ENCODE data around the gene NDUFB10.

Gene NDUFB10

GRCh38 chr16:1942810-1943726 lies 16.3 kb upstream of the NDUFB10 start, which contains the start of gene MSRB1:
TSS of gene MSRB1 (minus strand) at chr16:1943199. CDS start at chr16:1943156, 43 bp downstream.
- WGBS (ENCODE audit: extremely low coverage, insufficient coverage, insufficient read length), result no CpG with 5 or more reads among the region's 77 CpGs
- Histone ChIP-seq H3K36me3 (ENCODE audit: control insufficient read depth in 1 of 2, insufficient read depth in 2 of 2, low read length in 2 of 2) (peaks cover 19 to 23% of the 10 kb centered on the region in 2 experiments), H4K91ac (ENCODE audit: low read depth, low read length) (peak within 1 kb of the TSS; percentile 88)

GRCh38 chr16:1944612-1945199 lies 14.6 kb upstream of the NDUFB10 start:
- H2BK5ac ChIP-seq (ENCODE audit: low read depth, low read length, poor library complexity), result no peak overlapping the region
- H2AK5ac ChIP-seq (ENCODE audit: low read length), result no peak overlapping the region
- no peak overlapping the region for H3K14ac ChIP-seq (ENCODE audit: low read length)
- H3K79me1 ChIP-seq (ENCODE audit: low read length), result peaks cover 7% of the 10 kb centered on the region
- H4K12ac ChIP-seq (ENCODE audit: low read depth, low read length), result no peak overlapping the region
- no peak overlapping the region for H2BK12ac ChIP-seq (ENCODE audit: low read length)
- H3K79me2 ChIP-seq (ENCODE audit: control insufficient read depth, insufficient read depth, low read length, poor library complexity), result peaks cover 3% of the 10 kb centered on the region
- H3K36me3 ChIP-seq (ENCODE audit: control insufficient read depth in 1 of 2, insufficient read depth in 2 of 2, low read length in 2 of 2), result peaks cover 4 to 7% of the 10 kb centered on the region in 2 experiments
- H4K8ac ChIP-seq (ENCODE audit: low read depth, low read length), result no peak overlapping the region
- H3K18ac ChIP-seq (ENCODE audit: low read length), result no peak overlapping the region
- H3K27ac ChIP-seq (ENCODE audit: low read depth, low read length), result no peak overlapping the region
- no peak overlapping the region for H3K4ac ChIP-seq (ENCODE audit: low read depth, low read length)
- H3K9ac ChIP-seq (ENCODE audit: low read length), result no peak overlapping the region
- DNase-seq, result no peak
- H3K4me2 ChIP-seq (ENCODE audit: low read length), result no peak overlapping the region
- H2BK120ac ChIP-seq (ENCODE audit: insufficient read depth, low read length, poor library complexity), result no peak overlapping the region
- H4K91ac ChIP-seq (ENCODE audit: low read depth, low read length), result no peak overlapping the region
- no CpG with 5 or more reads among the region's 21 CpGs for WGBS (ENCODE audit: extremely low coverage, insufficient coverage, insufficient read length)
- H3K23ac ChIP-seq (ENCODE audit: low read length), result no peak overlapping the region
- H3K4me1 ChIP-seq (ENCODE audit: control insufficient read depth in 1 of 2, insufficient read depth in 2 of 2, low read length in 2 of 2), result peaks cover 22 to 26% of the 10 kb centered on the region in 2 experiments
- no peak overlapping the region for H2AFZ ChIP-seq (ENCODE audit: insufficient read depth, low read length, poor library complexity)
- H3K9me3 ChIP-seq (ENCODE audit: insufficient read depth, low read depth, low read length), result peaks cover 7% of the 10 kb centered on the region
- no peaks in the 10 kb centered on the region for H3K27me3 ChIP-seq (ENCODE audit: insufficient read depth, low read length)
- H3K4me3 ChIP-seq (ENCODE audit: low read depth, low read length), result no peak overlapping the region

More at GRCh38 chr16:1942810-1943726, 16.3 kb upstream of the NDUFB10 start, which contains the start of gene MSRB1:
- Histone ChIP-seq H2BK12ac (ENCODE audit: low read length) (no peak within 1 kb of the TSS), H2BK5ac (ENCODE audit: low read depth, low read length, poor library complexity) (peak within 1 kb of the TSS; percentile 35), H2AFZ (ENCODE audit: insufficient read depth, low read length, poor library complexity) (peak within 1 kb of the TSS; percentile 75), H2AK5ac (ENCODE audit: low read length) (peak within 1 kb of the TSS; percentile 34), H3K4me3 (ENCODE audit: low read depth, low read length) (peak within 1 kb of the TSS; percentile 84), H3K4me1 (ENCODE audit: control insufficient read depth in 1 of 2, insufficient read depth in 2 of 2, low read length in 2 of 2) (peaks cover 22 to 26% of the 10 kb centered on the region in 2 experiments), H2BK120ac (ENCODE audit: insufficient read depth, low read length, poor library complexity) (peak within 1 kb of the TSS; percentile 35), H3K79me1 (ENCODE audit: low read length) (peaks cover 7% of the 10 kb centered on the region), H3K27me3 (ENCODE audit: insufficient read depth, low read length) (no peaks in the 10 kb centered on the region), H3K14ac (ENCODE audit: low read length) (peak within 1 kb of the TSS; percentile 76), H3K4ac (ENCODE audit: low read depth, low read length) (peak within 1 kb of the TSS; percentile 30), H3K79me2 (ENCODE audit: control insufficient read depth, insufficient read depth, low read length, poor library complexity) (peaks cover 3% of the 10 kb centered on the region), H4K12ac (ENCODE audit: low read depth, low read length) (peak within 1 kb of the TSS; percentile 19), H4K8ac (ENCODE audit: low read depth, low read length) (peak within 1 kb of the TSS; percentile 90), H3K4me2 (ENCODE audit: low read length) (peak within 1 kb of the TSS; percentile 92), H3K27ac (ENCODE audit: low read depth, low read length) (peak within 1 kb of the TSS; percentile 11), H3K18ac (ENCODE audit: low read length) (peak within 1 kb of the TSS; percentile 75), H3K9ac (ENCODE audit: low read length) (peak within 1 kb of the TSS; percentile 73), H3K9me3 (ENCODE audit: insufficient read depth, low read depth, low read length) (peaks cover 7% of the 10 kb centered on the region), H3K23ac (ENCODE audit: low read length) (no peak within 1 kb of the TSS)
- peak; percentile 99 to 100 for DNase-seq

GRCh38 chr16:1945559-1946391 lies 13.6 kb upstream of the NDUFB10 start:
- Histone ChIP-seq H3K79me2 (ENCODE audit: control insufficient read depth, insufficient read depth, low read length, poor library complexity) (peaks cover 3% of the 10 kb centered on the region), H3K79me1 (ENCODE audit: low read length) (peaks cover 7% of the 10 kb centered on the region), H3K27me3 (ENCODE audit: insufficient read depth, low read length) (no peaks in the 10 kb centered on the region), H3K4me2 (ENCODE audit: low read length) (no peak overlapping the region), H4K8ac (ENCODE audit: low read depth, low read length) (no peak overlapping the region), H3K18ac (ENCODE audit: low read length) (no peak overlapping the region), H3K23ac (ENCODE audit: low read length) (no peak overlapping the region), H3K14ac (ENCODE audit: low read length) (no peak overlapping the region), H3K4me3 (ENCODE audit: low read depth, low read length) (no peak overlapping the region), H2BK12ac (ENCODE audit: low read length) (no peak overlapping the region), H4K12ac (ENCODE audit: low read depth, low read length) (no peak overlapping the region), H2AK5ac (ENCODE audit: low read length) (no peak overlapping the region), H3K9ac (ENCODE audit: low read length) (no peak overlapping the region), H3K36me3 (ENCODE audit: control insufficient read depth in 1 of 2, insufficient read depth in 2 of 2, low read length in 2 of 2) (peaks cover 0 to under 1% of the 10 kb centered on the region in 2 experiments), H3K4me1 (ENCODE audit: control insufficient read depth in 1 of 2, insufficient read depth in 2 of 2, low read length in 2 of 2) (peaks cover 16 to 21% of the 10 kb centered on the region in 2 experiments), H2BK120ac (ENCODE audit: insufficient read depth, low read length, poor library complexity) (no peak overlapping the region), H3K4ac (ENCODE audit: low read depth, low read length) (no peak overlapping the region), H3K9me3 (ENCODE audit: insufficient read depth, low read depth, low read length) (peaks cover 10% of the 10 kb centered on the region), H2AFZ (ENCODE audit: insufficient read depth, low read length, poor library complexity) (no peak overlapping the region), H2BK5ac (ENCODE audit: low read depth, low read length, poor library complexity) (no peak overlapping the region), H4K91ac (ENCODE audit: low read depth, low read length) (no peak overlapping the region), H3K27ac (ENCODE audit: low read depth, low read length) (no peak overlapping the region)
- no CpG with 5 or more reads among the region's 19 CpGs for WGBS (ENCODE audit: extremely low coverage, insufficient coverage, insufficient read length)
- peak in 1 of 2 donors; percentile 78 for DNase-seq
